Ishikawa (cell line): Measurements from ENCODE around the gene DGKA.
A peak's percentile ranks its signal among the peaks of the same experiment; 100 is the strongest.

Experiments
- CEBPB ChIP-seq: IDR thresholded peaks from 2 replicates; pipeline ENCODE4 v1.6.1; 2012
- CREB1 ChIP-seq: IDR thresholded peaks from 2 replicates; pipeline ENCODE4 v1.6.1; 2012; ENCODE audit warnings: low read depth
- EGR1 ChIP-seq: IDR thresholded peaks from 2 replicates; pipeline ENCODE4 v1.6.1; 2012
- EP300 ChIP-seq: IDR thresholded peaks from 2 replicates; pipeline ENCODE4 v1.6.1; 2012; ENCODE audit warnings: borderline replicate concordance
- FOXM1 ChIP-seq: IDR thresholded peaks from 2 replicates; pipeline ENCODE4 v1.6.1; 2012; ENCODE audit warnings: low read depth, borderline replicate concordance
- MAX ChIP-seq: IDR thresholded peaks from 2 replicates; pipeline ENCODE4 v1.6.1; 2012
- NFIC ChIP-seq: IDR thresholded peaks from 2 replicates; pipeline ENCODE4 v1.6.1; 2012
- RAD21 ChIP-seq: IDR thresholded peaks from 2 replicates; pipeline ENCODE4 v1.6.1; 2012; ENCODE audit warnings: low read depth
- REST ChIP-seq: IDR thresholded peaks from 2 replicates; pipeline ENCODE4 v1.6.1; 2012; ENCODE audit warnings: low read depth, mild to moderate bottlenecking
- TAF1 ChIP-seq: IDR thresholded peaks from 2 replicates; pipeline ENCODE4 v1.6.1; 2012; ENCODE audit warnings: low read depth, mild to moderate bottlenecking
- TCF12 ChIP-seq: IDR thresholded peaks from 2 replicates; pipeline ENCODE4 v1.6.1; 2012; ENCODE audit warnings: low read depth
- TEAD4 ChIP-seq: IDR thresholded peaks from 2 replicates; pipeline ENCODE4 v1.6.1; 2012
- USF1 ChIP-seq: IDR thresholded peaks from 2 replicates; pipeline ENCODE4 v1.6.1; 2012
- YY1 ChIP-seq: IDR thresholded peaks from 2 replicates; pipeline ENCODE4 v1.6.1; 2012; ENCODE audit warnings: low read depth
- ZBTB7A ChIP-seq: IDR thresholded peaks from 2 replicates; pipeline ENCODE4 v1.6.1; 2012; ENCODE audit warnings: low read depth

The DGKA gene

GRCh38 chr12:55991110-55991509 lies 60.1 kb downstream of the DGKA start:
- TF ChIP-seq EGR1 (no peak), FOXM1 (no peak), CEBPB (no peak), REST (no peak), TAF1 (no peak), MAX (no peak), ZBTB7A (no peak), TCF12 (no peak), CREB1 (no peak), USF1 (no peak), TEAD4 (no peak), RAD21 (no peak), YY1 (no peak), NFIC (no peak), EP300 (no peak)

GRCh38 chr12:55993230-55993853 lies 62.4 kb downstream of the DGKA start:
- no peak for TF ChIP-seq YY1

- TF ChIP-seq TAF1 (no peak), TEAD4 (no peak), FOXM1 (no peak), REST (no peak), ZBTB7A (no peak), EP300 (no peak), USF1 (no peak), CREB1 (no peak), CEBPB (no peak), RAD21 (no peak)
Measured at GRCh38 chr12:55995366-55995765, 64.4 kb downstream of the DGKA start.

GRCh38 chr12:55996201-55996714 lies 65.3 kb downstream of the DGKA start:
- TF ChIP-seq TCF12, result no peak
- TF ChIP-seq RAD21, result peak; percentile 88
- TF ChIP-seq REST, result no peak
- no peak for TF ChIP-seq USF1
- no peak; the same call in 1 of the 2 replicates for TF ChIP-seq ZBTB7A
- no peak for TF ChIP-seq CEBPB
